ENCODE data around the gene PRR15L.
"Not testable (repeated sequence)": the region's sequence is repeated elsewhere in the genome, so short reads cannot be mapped to it uniquely, and the experiment has no call there.

PRR15L gene, protein sequence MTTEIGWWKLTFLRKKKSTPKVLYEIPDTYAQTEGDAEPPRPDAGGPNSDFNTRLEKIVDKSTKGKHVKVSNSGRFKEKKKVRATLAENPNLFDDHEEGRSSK

GRCh38 chr17:47957591-47958490 is at the start of gene PRR15L:
TSS of gene PRR15L (minus strand) at chr17:47957883. CDS start at chr17:47953234, 4,649 bp downstream.
- no peak for DNase-seq (ENCODE audit: low read depth in 2 of 2)

DNA sequence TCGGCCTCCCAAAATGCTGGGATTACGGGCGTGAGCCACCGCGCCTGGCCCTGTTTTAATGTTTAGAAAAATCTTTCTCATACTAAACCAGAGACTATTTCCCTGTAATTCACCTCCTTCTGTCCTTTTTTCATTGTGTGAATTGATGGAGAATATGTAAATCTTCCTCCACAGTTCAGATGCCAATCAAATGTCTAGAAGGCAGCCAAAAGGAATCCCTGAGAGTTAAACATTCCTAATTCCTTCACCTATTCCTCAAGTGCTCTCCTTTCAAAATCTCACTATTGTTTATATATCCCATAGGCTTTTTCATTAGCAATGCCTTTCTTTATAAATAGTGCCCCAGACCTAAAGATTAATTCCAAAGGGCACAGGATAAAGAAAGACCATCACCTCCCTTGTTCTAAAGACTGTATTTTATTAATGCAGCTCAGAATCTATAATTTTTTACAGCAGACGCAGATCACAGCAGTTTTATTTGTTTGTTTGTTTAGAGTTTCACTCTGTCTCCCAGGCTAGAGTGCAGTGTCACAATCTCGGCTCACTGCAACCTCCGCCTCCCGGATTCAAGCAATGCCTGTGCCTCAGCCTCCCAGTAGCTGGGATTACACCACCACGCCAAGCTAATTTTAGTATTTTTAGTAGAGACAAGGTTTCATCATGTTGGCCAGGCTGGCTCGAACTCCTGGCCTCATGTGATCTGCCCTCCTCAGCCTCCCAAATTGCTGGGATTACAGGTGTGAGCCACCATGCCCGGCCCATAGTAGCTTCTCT is 49.4 kb upstream of the PRR15L start:
- DNase-seq (ENCODE audit: low read depth in 2 of 2), result no peak

DNA sequence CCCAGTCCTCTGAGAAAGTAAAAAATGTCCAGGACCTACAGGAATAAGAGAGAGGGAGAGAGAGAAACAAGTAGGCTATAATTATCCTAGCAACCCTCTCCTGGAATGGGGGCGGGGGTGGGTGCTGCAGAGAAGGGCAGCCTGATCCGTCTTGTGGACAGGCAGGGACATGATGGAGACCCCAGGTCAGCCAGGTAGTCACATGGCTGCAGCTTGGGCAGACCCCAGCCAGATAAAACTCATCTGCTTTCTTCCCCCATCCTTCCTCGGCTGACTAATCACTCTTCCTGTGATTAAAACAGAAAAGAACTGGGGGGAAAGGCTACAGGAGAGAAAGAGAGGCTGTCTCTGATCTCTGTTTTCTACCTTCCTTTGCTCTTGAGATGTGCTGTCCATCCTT is 47.3 kb upstream of the PRR15L start:
- DNase-seq (ENCODE audit: low read depth in 2 of 2), result no peak

DNA sequence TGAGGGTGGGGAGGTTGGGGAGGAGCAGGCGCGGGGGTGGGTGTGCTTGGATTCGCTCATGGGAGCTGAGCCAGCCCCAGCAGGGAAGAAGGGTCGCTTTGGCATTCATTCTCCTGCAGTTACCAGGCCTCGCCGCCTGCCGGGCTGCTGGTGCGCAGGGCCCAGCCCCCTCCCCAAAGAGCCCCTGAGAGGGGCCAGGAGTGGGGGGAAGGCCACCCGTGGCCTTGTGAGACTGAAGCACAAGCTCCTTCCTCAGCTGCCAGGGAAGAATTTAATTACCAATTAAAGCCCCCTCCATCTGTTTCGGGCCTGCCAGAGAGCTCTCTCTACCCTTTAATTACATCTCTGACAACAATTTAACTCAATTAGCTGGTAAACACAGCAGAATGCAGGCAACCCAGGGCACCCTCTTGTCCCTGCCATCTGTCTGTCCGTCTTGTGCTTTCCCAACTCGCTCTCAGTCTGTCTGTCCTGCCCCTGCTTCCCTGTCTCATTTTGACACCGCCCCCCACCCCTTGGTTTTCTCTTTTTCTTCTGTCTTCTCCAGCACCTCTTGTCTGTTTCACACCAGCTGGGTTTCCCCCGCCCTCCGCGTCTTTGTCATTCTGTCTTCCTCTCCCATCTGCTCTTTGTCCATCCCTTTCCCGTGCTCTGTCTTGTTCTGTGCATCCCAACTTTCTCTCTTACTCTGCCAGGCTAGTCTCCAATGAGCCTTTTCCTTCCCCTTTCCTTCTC is 45.9 kb upstream of the PRR15L start:
- DNase-seq (ENCODE audit: low read depth in 2 of 2), result no peak

DNA sequence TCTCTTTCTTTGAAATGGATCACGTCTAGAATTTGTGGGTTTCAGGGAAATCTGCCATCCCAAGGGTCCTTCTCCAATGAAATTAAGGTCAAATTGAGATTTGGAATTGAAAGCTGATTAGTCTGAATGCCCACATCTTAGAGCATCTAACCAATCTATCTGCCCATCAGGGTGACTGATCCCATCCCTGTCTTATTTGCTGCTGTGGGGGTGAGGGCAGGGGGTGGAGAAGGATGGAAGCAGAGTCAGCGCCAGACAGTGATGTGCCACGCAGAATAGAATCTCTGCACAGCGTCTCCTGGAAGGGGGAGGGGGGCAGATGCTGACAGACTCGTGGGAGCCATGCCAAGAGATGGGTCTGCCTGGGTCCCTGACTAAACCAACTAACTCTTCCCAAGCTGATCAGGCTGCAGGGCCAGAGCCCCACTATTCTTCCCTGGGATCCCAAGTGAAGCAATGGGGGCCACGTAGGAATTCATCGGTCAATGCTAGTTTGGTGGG is 45.3 kb upstream of the PRR15L start:
- DNase-seq (ENCODE audit: low read depth in 2 of 2), result no peak

- DNase-seq (ENCODE audit: low read depth in 2 of 2), result no peak
Measured at GRCh38 chr17:48002266-48002915, 44.7 kb upstream of the PRR15L start.

GRCh38 chr17:48001657-48002056 is 44.0 kb upstream of the PRR15L start:
- not testable (repeated sequence) for DNase-seq (ENCODE audit: low read depth in 2 of 2)

DNA sequence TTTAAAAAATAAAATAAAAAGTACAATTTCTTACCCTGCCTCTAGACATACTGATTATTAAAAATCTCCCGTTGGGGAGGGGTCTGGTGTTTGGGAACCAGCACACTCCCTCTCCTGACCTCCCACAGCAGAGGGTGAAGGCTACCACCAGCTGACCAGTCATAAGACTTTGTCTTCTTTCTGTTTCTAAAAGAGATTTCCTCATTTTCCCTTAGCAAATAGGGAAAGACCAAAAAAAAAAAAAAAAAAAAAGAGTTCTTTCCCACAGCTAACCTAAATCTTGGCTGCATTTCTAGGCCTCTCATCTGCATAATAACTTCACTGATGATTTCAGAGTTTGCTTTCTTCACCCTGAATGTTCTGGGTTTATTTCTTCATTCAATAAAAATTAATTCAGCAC is 43.5 kb upstream of the PRR15L start:
- DNase-seq (ENCODE audit: low read depth in 2 of 2), result no peak

DNA sequence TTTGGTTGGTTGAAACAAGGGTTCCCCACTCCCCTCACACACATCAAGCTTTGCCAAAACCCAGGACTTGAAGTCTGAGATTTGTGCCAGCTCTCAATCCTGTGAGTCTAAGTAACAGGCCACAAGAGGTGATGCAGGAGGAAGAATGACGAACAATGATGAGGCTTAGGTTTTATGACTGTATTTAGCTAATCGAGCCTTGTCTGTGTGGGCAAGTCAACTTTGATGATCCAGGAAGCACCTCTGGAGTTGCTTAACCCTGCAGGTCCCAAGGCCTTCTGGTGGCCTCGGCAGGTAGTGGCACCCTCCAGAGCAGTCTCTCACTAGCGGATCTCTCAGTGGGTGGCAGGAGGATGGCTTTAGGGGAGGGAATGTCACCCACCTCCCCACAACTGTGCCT is 41.9 kb upstream of the PRR15L start:
- DNase-seq (ENCODE audit: low read depth in 2 of 2), result no peak

GRCh38 chr17:47998044-47998443 is 40.4 kb upstream of the PRR15L start:
- DNase-seq (ENCODE audit: low read depth in 2 of 2), result no peak

DNA sequence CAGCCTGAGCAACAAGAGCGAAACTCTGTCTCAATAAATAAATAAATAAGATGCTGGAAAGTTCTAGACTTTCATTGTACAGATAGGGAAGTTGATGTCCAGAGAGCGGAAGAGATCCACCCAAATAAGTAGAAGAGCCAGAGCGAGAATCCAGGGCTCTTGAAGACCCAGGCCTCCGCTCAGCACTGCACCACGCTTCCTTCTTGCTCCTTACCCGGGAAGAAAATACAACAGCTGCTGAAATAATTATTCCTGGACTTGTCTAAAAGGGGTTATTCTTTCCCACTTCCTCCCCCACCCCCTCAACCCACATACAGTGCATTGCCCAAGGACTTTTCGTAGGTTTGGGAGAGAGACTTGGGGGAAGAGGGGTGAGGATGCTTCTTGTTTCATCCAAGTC is 39.9 kb upstream of the PRR15L start:
- DNase-seq (ENCODE audit: low read depth in 2 of 2), result no peak

- no peak for DNase-seq (ENCODE audit: low read depth in 2 of 2)
Measured at GRCh38 chr17:47996201-47996600, 38.5 kb upstream of the PRR15L start.

DNA sequence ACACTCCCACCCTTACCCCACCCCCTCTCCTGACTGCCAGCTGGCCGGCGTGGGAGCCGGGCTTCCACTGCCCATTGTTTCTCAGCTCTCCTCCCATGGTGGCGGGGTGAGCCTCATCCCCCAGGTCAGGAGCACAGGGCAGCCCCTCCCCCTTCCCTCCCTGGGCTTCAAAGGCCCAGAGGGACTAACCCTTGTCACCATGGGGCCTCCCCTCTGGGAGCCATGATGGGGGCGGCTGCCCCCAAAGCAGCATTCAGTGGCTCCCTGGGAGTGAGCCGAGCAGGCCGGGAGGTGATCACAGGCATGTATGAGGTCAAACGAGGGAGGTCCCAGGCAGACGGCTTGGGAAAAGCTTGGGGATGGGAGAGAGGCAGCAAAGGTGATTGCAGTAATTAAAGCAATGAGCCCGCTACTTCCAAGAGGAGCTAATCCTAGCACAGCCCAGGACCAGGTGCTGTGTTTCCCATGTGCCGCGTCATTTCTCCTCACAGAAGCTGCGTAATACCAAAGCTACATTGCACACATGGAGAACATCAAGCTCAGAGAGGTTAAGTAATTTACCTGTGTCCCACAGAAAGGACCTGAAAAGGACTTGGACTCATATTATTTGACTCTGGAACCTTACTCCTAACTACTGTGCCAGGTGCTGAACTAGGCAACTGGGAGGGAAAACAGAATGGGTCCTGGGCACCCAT is 37.7 kb upstream of the PRR15L start:
- DNase-seq (ENCODE audit: low read depth in 2 of 2), result no peak

DNA sequence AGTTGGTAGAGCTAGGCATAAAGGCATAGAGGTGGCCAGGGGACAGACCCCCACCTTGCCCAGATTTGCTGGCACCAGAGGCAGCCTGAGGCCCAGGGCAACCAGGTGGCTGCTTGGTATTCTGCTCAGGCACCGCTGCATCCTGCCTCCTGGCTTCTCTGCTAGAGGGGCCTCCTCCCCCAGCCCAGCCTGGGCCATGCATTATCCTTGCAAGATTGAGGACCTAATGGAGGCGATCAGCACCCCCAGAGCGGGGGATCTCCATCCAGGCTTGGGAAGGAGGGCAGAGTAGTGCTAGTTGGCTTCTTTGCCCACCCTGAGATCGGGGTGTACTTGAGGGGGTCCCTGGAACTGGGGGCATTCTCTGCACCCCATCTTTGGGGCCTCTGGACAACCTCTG is 37.0 kb upstream of the PRR15L start:
- DNase-seq (ENCODE audit: low read depth in 2 of 2), result no peak

DNA sequence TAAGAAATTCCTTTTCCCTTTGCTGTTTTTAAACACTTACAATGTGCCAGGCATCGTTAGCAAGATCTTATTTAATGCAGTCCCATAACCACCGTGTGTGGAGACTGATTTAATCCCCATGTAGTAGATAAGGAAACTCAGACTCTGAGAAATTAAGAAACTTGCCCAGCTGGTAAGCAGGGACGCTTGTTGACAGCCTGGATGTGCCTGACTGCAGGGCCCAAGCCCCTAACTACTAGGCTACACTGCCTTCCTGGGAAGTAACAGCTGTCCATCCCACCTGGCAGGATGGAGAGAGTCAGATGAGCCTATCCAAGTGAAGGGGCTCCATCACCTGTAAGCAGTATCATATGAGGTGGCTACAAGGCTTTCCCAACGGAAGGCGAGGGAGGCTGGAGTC is 36.3 kb upstream of the PRR15L start:
- no peak for DNase-seq (ENCODE audit: low read depth in 2 of 2)

GRCh38 chr17:47993031-47993564 is 35.4 kb upstream of the PRR15L start:
- DNase-seq (ENCODE audit: low read depth in 2 of 2), result no peak

DNA sequence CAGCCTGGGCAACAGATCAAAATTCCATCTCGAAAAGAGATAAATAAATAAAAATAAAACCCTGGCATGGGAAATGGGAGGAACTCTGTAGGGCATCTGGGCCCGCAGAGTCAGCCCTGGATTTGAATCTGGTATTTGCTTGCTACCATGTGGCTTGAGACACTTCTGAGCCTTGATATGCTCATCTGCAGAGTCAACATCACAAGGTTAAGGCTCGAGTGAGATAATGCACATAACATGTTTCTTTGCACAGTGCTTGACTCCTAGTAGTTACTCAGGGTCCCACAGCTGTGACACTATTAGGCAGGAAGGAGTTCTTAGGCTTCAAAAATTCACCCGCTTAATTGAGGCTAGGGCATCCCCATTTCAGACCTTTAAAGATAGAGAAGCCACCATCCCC is 34.5 kb upstream of the PRR15L start:
- no peak for DNase-seq (ENCODE audit: low read depth in 2 of 2)

DNA sequence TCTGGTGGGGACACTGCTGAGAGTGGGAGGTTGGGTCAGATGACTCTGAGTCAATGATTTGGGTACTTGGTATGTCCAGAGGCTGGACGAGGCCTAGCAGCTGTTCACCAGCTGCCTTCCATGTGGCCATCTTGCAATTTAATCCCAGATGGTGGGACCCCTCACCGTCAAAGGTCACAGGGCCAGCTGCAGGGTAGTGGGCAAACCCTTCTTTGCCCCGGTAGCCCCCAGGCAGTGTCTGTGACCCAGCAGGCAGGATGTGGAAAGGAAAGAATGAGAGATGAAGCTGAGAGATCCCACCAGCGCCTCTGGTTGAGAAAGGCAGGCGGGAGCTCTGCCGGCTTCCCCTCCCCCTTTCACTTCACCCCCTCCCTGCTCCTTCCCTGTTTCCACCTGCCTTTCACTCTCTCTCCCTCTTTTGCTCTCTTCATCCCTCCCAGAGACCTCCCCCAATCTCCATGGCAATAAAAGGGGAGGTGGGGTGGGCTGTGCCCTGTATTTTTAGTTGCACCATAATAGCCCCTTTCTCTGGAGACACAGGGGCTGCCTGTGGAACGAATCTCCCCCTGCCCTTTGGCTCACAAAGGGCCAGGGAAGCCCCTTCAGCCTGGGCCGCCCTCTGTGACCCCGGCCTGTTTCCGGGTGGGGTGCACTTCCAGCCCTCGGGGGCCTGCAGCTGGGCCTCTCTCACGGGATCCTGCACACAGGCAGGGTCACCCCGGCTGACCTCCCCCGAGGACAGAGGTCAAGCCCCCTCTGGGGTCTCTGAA is 33.5 kb upstream of the PRR15L start:
- no peak for DNase-seq (ENCODE audit: low read depth in 2 of 2)

DNA sequence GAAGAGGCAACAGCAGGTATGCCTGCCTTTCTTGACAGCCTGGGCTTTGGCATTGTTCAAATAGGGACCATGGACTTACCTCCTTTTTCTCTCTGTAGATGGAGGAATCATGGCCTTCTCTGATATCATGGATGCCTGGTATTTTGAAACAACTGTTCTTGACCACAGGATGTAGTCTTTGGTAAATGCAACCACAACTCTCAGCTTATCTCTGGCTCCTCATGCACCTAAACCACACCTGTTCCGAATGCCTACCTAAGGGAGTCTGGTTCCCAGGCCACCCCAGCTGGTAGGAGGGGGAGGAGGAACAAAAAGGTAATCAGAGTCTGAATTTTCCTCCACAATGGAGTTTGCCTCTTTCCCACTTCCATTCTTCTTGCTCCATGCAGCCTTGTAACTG is 32.0 kb upstream of the PRR15L start:
- DNase-seq (ENCODE audit: low read depth in 2 of 2), result no peak

- DNase-seq (ENCODE audit: low read depth in 2 of 2), result no peak
Measured at GRCh38 chr17:47989159-47989558, 31.5 kb upstream of the PRR15L start.
